NCI-H1048 (cell line): ENCODE results near the gene WDR81.
"Not testable (repeated sequence)": the region's sequence is repeated elsewhere in the genome, so short reads cannot be mapped to it uniquely, and the experiment has no call there.

Experiments used
- DNase-seq: peaks from one replicate; lab custom pipeline; 2025; lab: John Stamatoyannopoulos, UW

WDR81 gene

GRCh38 chr17:1724351-1724868 is at the start of gene WDR81:
Gene WDR81, plus strand, starts transcription at chr17:1724704. Its CDS starts 256 bp downstream, at chr17:1724960.
- DNase-seq, result no peak

- DNase-seq, result no peak
Observed at GRCh38 chr17:1676401-1676800, 48.1 kb upstream of the WDR81 start.

GRCh38 chr17:1683459-1683858 is 41.0 kb upstream of the WDR81 start:
- DNase-seq, result no peak

GRCh38 chr17:1684378-1685189 is 39.9 kb upstream of the WDR81 start, which contains the start of gene PRPF8:
Gene PRPF8, minus strand, starts transcription at chr17:1684867. Its CDS starts 296 bp downstream, at chr17:1684571.
- peak; percentile 95 for DNase-seq

- no peak for DNase-seq
Observed at GRCh38 chr17:1686086-1686485, 38.4 kb upstream of the WDR81 start.

GRCh38 chr17:1688405-1688804 is 36.1 kb upstream of the WDR81 start:
- not testable (repeated sequence) for DNase-seq

GRCh38 chr17:1690544-1691221 is 33.8 kb upstream of the WDR81 start:
- DNase-seq, result no peak

- no peak for DNase-seq
Observed at GRCh38 chr17:1693339-1693738, 31.2 kb upstream of the WDR81 start.

- no peak for DNase-seq
Observed at GRCh38 chr17:1695365-1695764, 29.1 kb upstream of the WDR81 start.

GRCh38 chr17:1697681-1698080 is 26.8 kb upstream of the WDR81 start:
- no peak for DNase-seq

- DNase-seq, result not testable (repeated sequence)
Observed at GRCh38 chr17:1699891-1700290, 24.6 kb upstream of the WDR81 start.

GRCh38 chr17:1703063-1703462 is 21.4 kb upstream of the WDR81 start:
- DNase-seq, result no peak

GRCh38 chr17:1705004-1705403 is 19.5 kb upstream of the WDR81 start:
- DNase-seq, result no peak

- no peak for DNase-seq
Observed at GRCh38 chr17:1707107-1707506, 17.4 kb upstream of the WDR81 start.

GRCh38 chr17:1708791-1709346 is 15.6 kb upstream of the WDR81 start:
- DNase-seq, result not testable (repeated sequence)

- no peak for DNase-seq
Observed at GRCh38 chr17:1709403-1709951, 15.0 kb upstream of the WDR81 start.

GRCh38 chr17:1709971-1710806 is 14.3 kb upstream of the WDR81 start, which contains the start of gene TLCD2:
Gene TLCD2, minus strand, starts transcription at chr17:1710377. Its CDS starts 135 bp downstream, at chr17:1710242.
- DNase-seq, result no peak

GRCh38 chr17:1710807-1711553 is 13.5 kb upstream of the WDR81 start:
- no peak for DNase-seq

- no peak for DNase-seq
Observed at GRCh38 chr17:1711804-1712203, 12.7 kb upstream of the WDR81 start.

- no peak for DNase-seq
Observed at GRCh38 chr17:1712271-1712670, 12.2 kb upstream of the WDR81 start.
